ENCODE data around the gene MUC2.

The MUC2 gene

GRCh38 chr11:1073851-1074243 is 827 bp upstream of the MUC2 start:
- H3K4me3 ChIP-seq (ENCODE audit: low read depth, low read length), result no peak overlapping the region
- no peak overlapping the region for H4K91ac ChIP-seq (ENCODE audit: low read depth, low read length)
- H3K79me2 ChIP-seq (ENCODE audit: control insufficient read depth, insufficient read depth, low read length, poor library complexity), result no peaks in the 10 kb centered on the region
- H3K18ac ChIP-seq (ENCODE audit: low read length), result no peak overlapping the region
- H3K4ac ChIP-seq (ENCODE audit: low read depth, low read length), result no peak overlapping the region
- no peak overlapping the region for H2AK5ac ChIP-seq (ENCODE audit: low read length)
- H3K4me1 ChIP-seq (ENCODE audit: control insufficient read depth in 1 of 2, insufficient read depth in 2 of 2, low read length in 2 of 2), result peaks cover 0 to 2% of the 10 kb centered on the region in 2 experiments
- H4K8ac ChIP-seq (ENCODE audit: low read depth, low read length), result no peak overlapping the region
- no peak overlapping the region for H2BK5ac ChIP-seq (ENCODE audit: low read depth, low read length, poor library complexity)
- no peak overlapping the region for H4K12ac ChIP-seq (ENCODE audit: low read depth, low read length)
- H2AFZ ChIP-seq (ENCODE audit: insufficient read depth, low read length, poor library complexity), result no peak overlapping the region
- H2BK12ac ChIP-seq (ENCODE audit: low read length), result no peak overlapping the region
- DNase-seq, result no peak
- no peak overlapping the region for H3K23ac ChIP-seq (ENCODE audit: low read length)
- H3K9me3 ChIP-seq (ENCODE audit: insufficient read depth, low read depth, low read length), result no peaks in the 10 kb centered on the region
- no peak overlapping the region for H3K4me2 ChIP-seq (ENCODE audit: low read length)
- no peak overlapping the region for H3K27ac ChIP-seq (ENCODE audit: low read depth, low read length)
- no peak overlapping the region for H3K9ac ChIP-seq (ENCODE audit: low read length)
- H3K14ac ChIP-seq (ENCODE audit: low read length), result no peak overlapping the region
- no peak overlapping the region for H2BK120ac ChIP-seq (ENCODE audit: insufficient read depth, low read length, poor library complexity)
- no CpG with 5 or more reads among the region's 11 CpGs for WGBS (ENCODE audit: extremely low coverage, insufficient coverage, insufficient read length)
- H3K79me1 ChIP-seq (ENCODE audit: low read length), result no peaks in the 10 kb centered on the region
- no peaks in the 10 kb centered on the region for H3K27me3 ChIP-seq (ENCODE audit: insufficient read depth, low read length)
- H3K36me3 ChIP-seq (ENCODE audit: control insufficient read depth in 1 of 2, insufficient read depth in 2 of 2, low read length in 2 of 2), result no peaks in the 10 kb centered on the region

DNA sequence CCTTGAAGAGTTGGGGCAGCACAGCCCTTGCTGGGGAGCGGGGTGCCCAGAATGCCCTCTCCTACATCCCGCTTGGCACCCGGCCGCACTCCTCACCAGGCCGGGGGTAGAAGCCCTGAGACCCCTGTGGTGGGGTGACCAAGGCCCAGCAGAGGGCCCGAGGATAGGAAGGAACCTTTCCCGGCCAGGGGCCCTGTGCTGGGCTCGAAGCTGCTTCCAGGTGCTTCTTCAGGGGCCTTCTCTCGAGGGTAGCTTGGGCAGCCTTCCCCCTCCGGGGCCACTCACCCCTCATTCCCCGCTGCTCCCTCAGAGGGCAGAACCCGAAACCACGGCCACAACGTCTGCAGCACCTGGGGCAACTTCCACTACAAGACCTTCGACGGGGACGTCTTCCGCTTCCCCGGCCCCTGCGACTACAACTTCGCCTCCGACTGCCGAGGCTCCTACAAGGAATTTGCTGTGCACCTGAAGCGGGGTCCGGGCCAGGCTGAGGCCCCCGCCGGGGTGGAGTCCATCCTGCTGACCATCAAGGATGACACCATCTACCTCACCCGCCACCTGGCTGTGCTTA is 752 bp downstream of the MUC2 start:
- H3K4me3 ChIP-seq (ENCODE audit: low read depth, low read length), result no peak overlapping the region

GRCh38 chr11:1076061-1076665 is 1.5 kb downstream of the MUC2 start:
- H2BK120ac ChIP-seq (ENCODE audit: insufficient read depth, low read length, poor library complexity), result no peak overlapping the region
- H2AK5ac ChIP-seq (ENCODE audit: low read length), result no peak overlapping the region
- no peak overlapping the region for H3K4me2 ChIP-seq (ENCODE audit: low read length)
- no peak for DNase-seq
- peaks cover 0 to 2% of the 10 kb centered on the region in 2 experiments for H3K4me1 ChIP-seq (ENCODE audit: control insufficient read depth in 1 of 2, insufficient read depth in 2 of 2, low read length in 2 of 2)
- no peak overlapping the region for H3K14ac ChIP-seq (ENCODE audit: low read length)
- H3K9me3 ChIP-seq (ENCODE audit: insufficient read depth, low read depth, low read length), result no peaks in the 10 kb centered on the region
- H3K27ac ChIP-seq (ENCODE audit: low read depth, low read length), result no peak overlapping the region
- H4K91ac ChIP-seq (ENCODE audit: low read depth, low read length), result no peak overlapping the region
- H3K18ac ChIP-seq (ENCODE audit: low read length), result no peak overlapping the region
- WGBS (ENCODE audit: extremely low coverage, insufficient coverage, insufficient read length), result no CpG with 5 or more reads among the region's 18 CpGs
- H3K27me3 ChIP-seq (ENCODE audit: insufficient read depth, low read length), result no peaks in the 10 kb centered on the region
- H3K9ac ChIP-seq (ENCODE audit: low read length), result no peak overlapping the region
- no peak overlapping the region for H3K23ac ChIP-seq (ENCODE audit: low read length)
- no peak overlapping the region for H2BK5ac ChIP-seq (ENCODE audit: low read depth, low read length, poor library complexity)
- H2AFZ ChIP-seq (ENCODE audit: insufficient read depth, low read length, poor library complexity), result no peak overlapping the region
- H2BK12ac ChIP-seq (ENCODE audit: low read length), result no peak overlapping the region
- H3K4me3 ChIP-seq (ENCODE audit: low read depth, low read length), result no peak overlapping the region
- no peaks in the 10 kb centered on the region for H3K79me1 ChIP-seq (ENCODE audit: low read length)
- no peak overlapping the region for H4K8ac ChIP-seq (ENCODE audit: low read depth, low read length)
- H3K36me3 ChIP-seq (ENCODE audit: control insufficient read depth in 1 of 2, insufficient read depth in 2 of 2, low read length in 2 of 2), result no peaks in the 10 kb centered on the region
- no peak overlapping the region for H3K4ac ChIP-seq (ENCODE audit: low read depth, low read length)
- no peak overlapping the region for H4K12ac ChIP-seq (ENCODE audit: low read depth, low read length)
- no peaks in the 10 kb centered on the region for H3K79me2 ChIP-seq (ENCODE audit: control insufficient read depth, insufficient read depth, low read length, poor library complexity)

More for the DNA sequence above, 752 bp downstream of the MUC2 start:
- H2AK5ac ChIP-seq (ENCODE audit: low read length), result no peak overlapping the region
- no CpG with 5 or more reads among the region's 28 CpGs for WGBS (ENCODE audit: extremely low coverage, insufficient coverage, insufficient read length)
- H3K18ac ChIP-seq (ENCODE audit: low read length), result no peak overlapping the region
- H3K36me3 ChIP-seq (ENCODE audit: control insufficient read depth in 1 of 2, insufficient read depth in 2 of 2, low read length in 2 of 2), result no peaks in the 10 kb centered on the region
- no peaks in the 10 kb centered on the region for H3K27me3 ChIP-seq (ENCODE audit: insufficient read depth, low read length)
- peaks cover 0 to 2% of the 10 kb centered on the region in 2 experiments for H3K4me1 ChIP-seq (ENCODE audit: control insufficient read depth in 1 of 2, insufficient read depth in 2 of 2, low read length in 2 of 2)
- no peak overlapping the region for H3K27ac ChIP-seq (ENCODE audit: low read depth, low read length)
- H3K9ac ChIP-seq (ENCODE audit: low read length), result no peak overlapping the region
- H3K4me2 ChIP-seq (ENCODE audit: low read length), result no peak overlapping the region
- DNase-seq, result no peak
- no peak overlapping the region for H2AFZ ChIP-seq (ENCODE audit: insufficient read depth, low read length, poor library complexity)
- no peak overlapping the region for H4K8ac ChIP-seq (ENCODE audit: low read depth, low read length)
- H3K9me3 ChIP-seq (ENCODE audit: insufficient read depth, low read depth, low read length), result no peaks in the 10 kb centered on the region
- no peak overlapping the region for H2BK5ac ChIP-seq (ENCODE audit: low read depth, low read length, poor library complexity)
- no peaks in the 10 kb centered on the region for H3K79me2 ChIP-seq (ENCODE audit: control insufficient read depth, insufficient read depth, low read length, poor library complexity)
- no peaks in the 10 kb centered on the region for H3K79me1 ChIP-seq (ENCODE audit: low read length)
- no peak overlapping the region for H4K91ac ChIP-seq (ENCODE audit: low read depth, low read length)
- H3K14ac ChIP-seq (ENCODE audit: low read length), result no peak overlapping the region
- no peak overlapping the region for H2BK12ac ChIP-seq (ENCODE audit: low read length)
- no peak overlapping the region for H4K12ac ChIP-seq (ENCODE audit: low read depth, low read length)
- no peak overlapping the region for H2BK120ac ChIP-seq (ENCODE audit: insufficient read depth, low read length, poor library complexity)
- no peak overlapping the region for H3K4ac ChIP-seq (ENCODE audit: low read depth, low read length)
- no peak overlapping the region for H3K23ac ChIP-seq (ENCODE audit: low read length)

- Histone ChIP-seq H2BK12ac (ENCODE audit: low read length) (no peak overlapping the region), H3K9ac (ENCODE audit: low read length) (no peak overlapping the region), H2AK5ac (ENCODE audit: low read length) (no peak overlapping the region), H3K4me2 (ENCODE audit: low read length) (no peak overlapping the region), H3K4ac (ENCODE audit: low read depth, low read length) (no peak overlapping the region), H4K8ac (ENCODE audit: low read depth, low read length) (no peak overlapping the region), H3K79me1 (ENCODE audit: low read length) (no peaks in the 10 kb centered on the region), H2BK120ac (ENCODE audit: insufficient read depth, low read length, poor library complexity) (no peak overlapping the region), H4K91ac (ENCODE audit: low read depth, low read length) (no peak overlapping the region), H3K27me3 (ENCODE audit: insufficient read depth, low read length) (no peaks in the 10 kb centered on the region), H3K14ac (ENCODE audit: low read length) (no peak overlapping the region), H3K23ac (ENCODE audit: low read length) (no peak overlapping the region), H3K9me3 (ENCODE audit: insufficient read depth, low read depth, low read length) (no peaks in the 10 kb centered on the region), H3K36me3 (ENCODE audit: control insufficient read depth in 1 of 2, insufficient read depth in 2 of 2, low read length in 2 of 2) (no peaks in the 10 kb centered on the region), H2AFZ (ENCODE audit: insufficient read depth, low read length, poor library complexity) (no peak overlapping the region), H3K79me2 (ENCODE audit: control insufficient read depth, insufficient read depth, low read length, poor library complexity) (no peaks in the 10 kb centered on the region), H3K27ac (ENCODE audit: low read depth, low read length) (no peak overlapping the region), H3K4me3 (ENCODE audit: low read depth, low read length) (no peak overlapping the region), H3K18ac (ENCODE audit: low read length) (no peak overlapping the region), H2BK5ac (ENCODE audit: low read depth, low read length, poor library complexity) (no peak overlapping the region), H3K4me1 (ENCODE audit: control insufficient read depth in 1 of 2, insufficient read depth in 2 of 2, low read length in 2 of 2) (peaks cover 0 to 2% of the 10 kb centered on the region in 2 experiments), H4K12ac (ENCODE audit: low read depth, low read length) (no peak overlapping the region)
- DNase-seq, result no peak
- WGBS (ENCODE audit: extremely low coverage, insufficient coverage, insufficient read length), result no CpG with 5 or more reads among the region's 11 CpGs
Measured at GRCh38 chr11:1077033-1077416, 2.4 kb downstream of the MUC2 start.
